Measurements from ENCODE around the gene LTBP2. TPM values are rescaled to one million over a fixed set of nuclear protein-coding genes. Genes with fewer than 3 reads are reported as not detected.
"Not testable (repeated sequence)": the region's sequence is repeated elsewhere in the genome, so short reads cannot be mapped to it uniquely, and the experiment has no call there.

The LTBP2 gene
- total RNA-seq, 1 experiment from 2014 or later, result 7.6 TPM

DNA sequence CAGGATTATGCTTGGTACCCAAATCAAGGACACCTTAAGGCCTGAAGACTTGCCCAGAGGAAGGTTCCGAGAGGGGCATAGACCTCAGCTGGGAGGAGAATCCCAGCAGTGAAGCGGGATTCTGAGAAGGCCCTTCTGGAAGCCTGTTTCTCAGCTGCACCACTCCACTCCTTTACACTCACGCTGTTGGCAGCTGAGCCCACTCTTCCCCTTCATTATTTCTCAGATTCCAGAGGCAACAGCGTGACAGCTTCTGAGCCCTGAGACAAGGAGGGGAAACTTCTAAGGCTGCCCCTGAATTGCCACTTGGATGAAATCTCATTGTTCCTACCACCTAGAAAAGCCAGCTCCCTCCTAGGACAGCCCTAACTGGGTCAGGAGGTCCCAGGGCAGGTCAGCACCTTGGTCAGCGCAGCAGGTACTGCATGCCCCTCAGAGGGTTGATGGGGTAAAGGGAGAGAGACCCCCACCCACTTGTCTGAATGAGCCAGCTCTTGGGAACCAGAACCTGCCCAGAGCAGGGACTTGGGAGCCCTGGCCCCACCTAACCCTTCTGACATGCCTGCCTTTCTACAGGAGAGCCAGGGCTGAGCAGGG lies 64.6 kb downstream of the LTBP2 start:
- DNase-seq (ENCODE audit: low read depth), result no peak
- in situ Hi-C loops (cut with HindIII; ENCODE audit: low pct_unique_long_range_greater_than_20kb, low sequenced_read_pairs), result no loop called here

DNA sequence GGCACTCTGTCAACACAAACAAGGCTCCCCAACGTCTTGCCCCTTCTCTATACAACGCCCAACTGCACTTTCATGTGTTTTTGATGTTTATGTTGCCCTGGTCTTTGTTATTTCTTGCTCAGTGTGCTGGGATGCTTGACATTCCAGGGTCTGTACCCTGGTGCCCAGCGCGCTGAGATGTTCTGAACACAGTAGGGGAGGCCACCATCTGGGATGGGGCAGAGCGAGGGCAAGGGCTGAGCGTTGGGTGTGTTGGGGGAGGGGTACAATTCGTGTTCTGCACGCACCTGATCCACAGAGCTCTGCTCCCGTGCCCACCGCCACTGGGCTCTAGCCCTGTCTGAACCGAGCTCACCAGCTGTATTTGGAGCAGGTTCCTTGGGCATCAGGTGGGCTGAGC lies 65.6 kb downstream of the LTBP2 start:
- no peak for DNase-seq (ENCODE audit: low read depth)
- in situ Hi-C loops (cut with HindIII; ENCODE audit: low pct_unique_long_range_greater_than_20kb, low sequenced_read_pairs), result no loop called here

DNA sequence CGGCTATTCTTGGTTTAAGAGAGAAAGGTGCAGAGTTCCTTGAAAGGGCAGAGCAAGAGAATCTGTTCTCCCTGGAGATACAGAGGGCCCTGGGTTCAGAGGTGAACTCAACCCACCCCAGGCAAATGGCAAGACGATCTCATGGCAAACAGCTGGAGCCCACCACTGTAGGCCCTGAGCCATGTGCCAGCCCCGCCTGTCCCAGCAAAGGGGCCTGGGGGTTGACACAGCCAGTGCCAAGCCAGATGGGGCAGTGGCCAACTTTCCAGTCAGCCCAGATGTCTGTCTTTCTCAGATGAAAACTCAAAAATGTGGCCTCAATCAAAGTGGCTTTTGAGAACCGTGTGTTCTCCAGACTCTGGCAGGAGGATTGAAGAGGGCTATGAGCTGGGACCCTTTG lies 66.7 kb downstream of the LTBP2 start:
- DNase-seq (ENCODE audit: low read depth), result no peak
- in situ Hi-C loops (cut with HindIII; ENCODE audit: low pct_unique_long_range_greater_than_20kb, low sequenced_read_pairs), result no loop called here

DNA sequence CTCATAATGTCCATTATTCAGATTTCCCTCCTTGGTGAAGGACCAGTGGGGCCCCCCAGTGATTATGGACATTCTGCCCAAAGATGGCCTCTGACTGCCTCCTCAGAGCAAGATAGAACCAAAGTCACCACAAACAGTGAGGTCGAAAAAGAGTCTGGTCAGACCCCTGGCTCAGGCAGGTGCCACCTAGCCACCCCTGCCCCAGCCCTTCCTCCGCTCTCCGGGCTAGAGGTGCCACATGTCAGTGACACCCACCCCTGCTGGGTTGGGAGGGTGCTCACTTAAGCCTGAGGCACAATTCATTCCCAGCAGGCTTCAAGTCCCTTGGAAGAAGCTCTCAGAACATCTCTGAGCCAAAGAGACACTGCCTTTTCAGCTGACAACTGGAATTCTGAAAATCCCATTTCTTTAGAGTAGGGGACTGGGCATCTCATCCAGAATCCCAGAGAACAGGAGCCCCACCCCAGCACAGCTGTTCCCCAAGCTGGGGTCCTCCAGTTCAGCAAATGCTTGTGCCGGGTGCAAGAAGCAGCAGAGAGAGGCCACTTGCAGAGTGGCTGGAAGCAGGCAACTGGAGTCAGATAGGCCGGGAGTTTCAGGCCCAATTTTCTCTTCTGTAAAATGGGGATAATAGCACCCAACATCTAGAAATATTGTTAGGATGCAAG lies 68.1 kb downstream of the LTBP2 start:
- in situ Hi-C loops (cut with HindIII; ENCODE audit: low pct_unique_long_range_greater_than_20kb, low sequenced_read_pairs), result no loop called here
- DNase-seq (ENCODE audit: low read depth), result no peak

DNA sequence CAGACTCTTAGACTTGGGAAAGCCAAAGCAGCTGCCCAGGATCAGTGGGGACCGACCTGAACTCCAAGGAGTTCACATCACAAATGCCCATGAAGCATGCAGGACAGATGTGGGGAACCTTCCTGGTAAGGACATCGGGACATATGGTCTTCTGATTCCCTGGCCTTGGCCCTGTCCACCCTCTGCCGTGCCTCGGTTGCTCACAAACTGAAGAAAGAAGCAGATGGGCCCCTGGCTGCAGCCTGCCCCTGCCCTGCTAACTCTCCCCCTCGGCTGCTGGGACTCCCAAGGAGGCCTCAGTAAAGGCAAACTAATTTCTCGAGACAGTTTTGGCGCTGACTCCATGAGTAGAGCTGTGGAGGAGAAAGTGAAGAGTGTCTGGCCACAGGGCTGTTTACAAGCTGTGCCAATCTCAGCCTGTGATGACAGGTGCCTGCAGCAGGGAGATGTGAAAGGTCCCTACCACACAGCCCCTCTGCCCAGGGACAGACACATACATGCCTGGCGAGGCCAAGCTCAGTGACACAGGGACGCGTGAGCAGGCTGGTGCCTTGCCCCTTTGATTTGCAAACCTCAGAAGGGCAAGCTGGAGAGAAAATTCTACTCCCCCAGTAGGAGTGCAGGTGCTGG lies 69.9 kb downstream of the LTBP2 start:
- in situ Hi-C loops (cut with HindIII; ENCODE audit: low pct_unique_long_range_greater_than_20kb, low sequenced_read_pairs), result no loop called here
- no peak for DNase-seq (ENCODE audit: low read depth)

DNA sequence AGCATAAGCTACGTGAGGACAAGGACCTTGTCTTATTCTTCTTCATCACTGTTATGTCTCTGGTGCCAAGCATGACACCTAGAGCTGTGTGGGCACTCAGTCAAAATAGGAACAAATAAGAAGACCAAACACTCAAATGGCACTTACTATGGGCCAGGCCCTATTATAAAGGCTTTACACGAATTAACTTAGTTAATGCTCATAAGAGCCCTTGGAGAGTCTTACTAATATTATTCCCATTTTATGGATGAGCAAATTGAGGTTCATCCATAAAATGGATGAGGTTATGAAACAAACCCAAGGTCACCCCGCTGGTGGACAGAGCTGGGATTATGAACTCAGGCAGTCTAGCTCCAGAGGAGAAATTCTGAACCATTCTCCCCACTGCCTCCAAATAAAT lies 70.8 kb downstream of the LTBP2 start:
- in situ Hi-C loops (cut with HindIII; ENCODE audit: low pct_unique_long_range_greater_than_20kb, low sequenced_read_pairs), result no loop called here
- no peak for DNase-seq (ENCODE audit: low read depth)

DNA sequence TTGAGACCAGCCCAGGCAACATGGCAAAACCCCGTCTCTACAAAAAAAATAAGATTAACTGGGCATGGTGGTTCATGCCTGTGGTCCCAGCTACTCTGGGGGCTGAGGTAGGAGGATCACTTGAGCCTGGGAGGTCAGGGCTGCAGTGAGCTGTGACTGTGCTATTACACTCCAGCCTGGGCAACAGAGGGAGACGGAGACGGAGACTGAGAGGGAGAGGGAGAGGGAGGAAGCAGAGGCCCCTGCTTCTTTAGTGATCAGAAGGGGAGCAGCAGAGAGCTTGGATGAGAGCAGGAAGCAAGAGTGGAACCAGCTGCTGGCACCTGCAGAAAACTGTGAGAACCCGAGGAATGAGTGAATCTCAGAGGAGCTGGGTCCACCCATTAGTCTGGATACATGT lies 72.5 kb downstream of the LTBP2 start:
- DNase-seq (ENCODE audit: low read depth), result no peak
- in situ Hi-C loops (cut with HindIII; ENCODE audit: low pct_unique_long_range_greater_than_20kb, low sequenced_read_pairs), result no loop called here

DNA sequence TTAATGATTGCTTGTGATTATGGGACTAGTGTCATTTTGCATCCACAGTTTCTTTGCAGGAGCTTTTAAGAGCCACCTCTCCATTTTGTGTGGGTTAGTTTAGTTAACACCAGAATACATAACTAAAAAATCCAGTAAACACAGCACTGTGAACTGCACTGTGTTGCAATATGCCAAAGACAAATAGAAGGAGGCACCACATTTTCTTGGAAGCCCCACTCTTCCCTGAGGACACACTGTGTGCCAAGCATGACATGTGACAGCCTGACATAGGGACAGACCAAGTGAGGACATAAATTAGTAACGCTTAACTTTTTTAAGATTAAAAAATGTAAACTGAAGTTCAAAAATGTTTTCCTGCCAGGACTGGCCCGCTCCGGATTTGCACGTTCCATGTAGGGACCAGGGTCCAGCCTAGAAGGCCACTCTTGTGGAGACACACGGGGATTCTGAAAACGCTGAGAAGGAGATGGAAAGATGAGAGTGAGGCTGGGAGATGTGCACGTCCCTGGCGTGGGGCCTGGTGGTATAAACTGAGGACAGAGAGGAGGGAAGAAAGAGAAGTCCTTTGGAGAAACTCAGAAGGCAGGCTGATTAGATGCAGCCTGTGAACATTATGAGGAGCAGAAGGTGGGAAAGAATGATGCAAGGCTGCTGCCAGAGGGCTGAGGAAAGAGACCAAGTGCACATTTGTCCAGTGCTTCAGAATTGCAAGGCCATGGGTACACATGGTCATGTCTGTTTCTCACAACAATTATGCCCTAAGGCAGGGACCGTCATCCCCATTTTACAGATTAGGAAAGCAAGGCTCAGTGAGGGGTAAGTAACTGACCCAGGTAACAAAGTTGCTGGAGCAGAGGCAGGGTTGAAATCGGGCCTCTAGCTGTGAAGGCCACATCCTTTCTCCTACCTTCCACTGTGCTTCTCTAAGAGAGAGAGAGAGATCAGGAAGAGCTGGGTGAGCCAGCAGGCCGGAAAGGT lies 73.3 kb downstream of the LTBP2 start:
- no peak for DNase-seq (ENCODE audit: low read depth)
- in situ Hi-C loops (cut with HindIII; ENCODE audit: low pct_unique_long_range_greater_than_20kb, low sequenced_read_pairs), result no loop called here

DNA sequence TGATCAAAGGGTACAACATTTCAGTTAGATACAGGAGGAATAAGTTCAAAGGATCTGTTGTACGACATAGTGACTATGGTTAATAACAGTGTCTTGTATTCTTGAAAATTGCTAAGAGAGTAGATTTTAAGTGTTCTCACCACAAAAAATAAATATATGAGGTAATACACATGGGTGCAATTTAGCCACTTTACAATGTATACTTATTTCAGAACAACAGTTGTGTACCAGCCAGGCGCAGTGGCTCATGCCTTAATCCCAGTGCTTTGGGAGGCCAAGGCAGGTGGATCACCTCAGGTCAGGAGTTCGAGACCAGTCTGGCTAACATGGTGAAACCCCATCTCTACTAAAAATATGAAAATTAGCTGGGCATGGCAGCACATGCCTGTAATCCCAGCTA lies 75.7 kb downstream of the LTBP2 start:
- DNase-seq (ENCODE audit: low read depth); in situ Hi-C loops (cut with HindIII; ENCODE audit: low pct_unique_long_range_greater_than_20kb, low sequenced_read_pairs): not testable (repeated sequence)

DNA sequence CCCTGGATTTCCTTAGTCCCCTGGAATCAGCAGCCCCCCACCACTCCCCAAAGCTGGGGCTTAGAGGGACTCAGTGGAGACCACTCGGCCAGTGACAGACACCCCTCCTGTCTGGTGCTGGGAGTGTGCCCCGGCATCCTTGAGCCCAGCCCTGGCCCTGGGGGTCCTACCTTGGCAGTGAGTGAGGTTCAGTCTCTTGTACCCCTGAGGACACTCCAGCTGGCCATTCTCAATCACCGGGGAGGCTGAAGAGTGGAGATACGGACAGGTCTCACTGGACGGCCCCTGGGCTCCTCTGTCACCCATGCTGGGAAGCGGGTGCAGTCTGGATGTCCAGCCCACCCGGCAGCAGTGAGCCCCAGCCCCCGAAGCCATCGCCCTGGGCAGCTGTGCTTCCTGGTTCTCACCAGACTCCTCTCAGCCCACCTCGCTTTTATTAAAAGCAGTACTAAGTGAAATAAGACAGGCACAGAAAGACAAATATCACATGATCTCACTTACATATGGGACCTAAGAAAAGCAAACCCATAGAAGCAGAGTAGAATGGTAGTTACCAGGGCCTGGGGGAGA lies 76.2 kb downstream of the LTBP2 start:
- in situ Hi-C loops (cut with HindIII; ENCODE audit: low pct_unique_long_range_greater_than_20kb, low sequenced_read_pairs), result no loop called here
- no peak for DNase-seq (ENCODE audit: low read depth)

DNA sequence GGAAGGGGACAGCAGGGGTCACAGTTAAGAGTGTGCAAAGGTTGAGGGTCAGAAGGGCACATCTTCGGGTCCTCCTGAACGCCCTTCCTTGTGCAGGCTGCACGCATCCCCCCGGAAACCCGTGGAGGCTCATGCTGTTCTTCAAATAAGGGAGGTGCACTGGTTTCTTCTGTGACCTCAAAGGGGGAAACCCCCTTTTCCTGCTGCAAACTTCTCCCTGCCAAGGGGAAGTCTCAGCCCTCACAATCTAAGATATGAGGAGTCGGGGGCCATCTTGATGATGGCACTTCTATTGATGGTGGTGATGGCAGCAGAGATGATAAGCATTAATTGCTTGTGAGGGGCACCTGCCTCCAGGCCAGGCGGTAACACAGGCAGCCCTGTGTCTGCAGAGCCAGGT lies 78.5 kb downstream of the LTBP2 start:
- in situ Hi-C loops (cut with HindIII; ENCODE audit: low pct_unique_long_range_greater_than_20kb, low sequenced_read_pairs), result no loop called here
- no peak for DNase-seq (ENCODE audit: low read depth)

DNA sequence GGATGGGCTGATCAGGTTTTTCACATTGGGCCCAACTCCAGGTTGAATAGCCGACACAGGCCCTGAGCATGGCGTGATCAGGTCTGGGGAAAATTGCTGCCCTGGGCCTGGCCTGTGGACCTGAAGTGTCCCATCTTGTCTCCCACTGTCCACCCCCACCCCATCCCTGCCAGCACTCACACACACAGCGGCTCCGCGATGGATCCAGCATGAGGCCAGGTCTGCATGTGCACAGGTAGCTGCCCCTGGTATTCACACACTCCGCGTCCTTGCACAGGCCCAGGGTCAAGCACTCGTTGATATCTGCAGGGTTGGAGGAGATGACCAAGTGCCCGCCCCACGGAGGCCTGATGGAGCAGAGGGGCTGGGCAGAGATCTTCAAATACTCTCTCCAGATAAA lies 79.8 kb downstream of the LTBP2 start:
- in situ Hi-C loops (cut with HindIII; ENCODE audit: low pct_unique_long_range_greater_than_20kb, low sequenced_read_pairs), result no loop called here
- DNase-seq (ENCODE audit: low read depth), result no peak

DNA sequence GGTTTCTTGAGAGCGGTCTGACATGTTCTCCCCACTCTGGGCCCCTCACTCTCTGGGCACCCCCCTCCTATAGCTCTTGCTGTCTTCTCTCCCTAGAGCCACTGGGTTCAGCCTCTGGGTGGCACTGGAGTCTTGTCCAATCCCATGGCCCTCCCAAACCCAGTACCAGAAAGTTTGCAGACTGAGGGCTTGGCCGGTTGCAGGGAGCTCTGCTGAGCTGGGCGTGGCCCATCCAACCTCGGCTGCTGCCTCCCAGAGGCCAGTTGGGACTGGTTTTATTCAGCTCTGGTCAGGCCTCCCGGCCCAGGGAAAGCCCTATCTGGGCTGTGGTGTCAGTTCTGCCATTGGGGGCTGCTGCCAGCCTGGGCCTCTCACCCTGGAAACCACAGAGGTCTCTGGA lies 80.6 kb downstream of the LTBP2 start:
- in situ Hi-C loops (cut with HindIII; ENCODE audit: low pct_unique_long_range_greater_than_20kb, low sequenced_read_pairs), result no loop called here
- no peak for DNase-seq (ENCODE audit: low read depth)

DNA sequence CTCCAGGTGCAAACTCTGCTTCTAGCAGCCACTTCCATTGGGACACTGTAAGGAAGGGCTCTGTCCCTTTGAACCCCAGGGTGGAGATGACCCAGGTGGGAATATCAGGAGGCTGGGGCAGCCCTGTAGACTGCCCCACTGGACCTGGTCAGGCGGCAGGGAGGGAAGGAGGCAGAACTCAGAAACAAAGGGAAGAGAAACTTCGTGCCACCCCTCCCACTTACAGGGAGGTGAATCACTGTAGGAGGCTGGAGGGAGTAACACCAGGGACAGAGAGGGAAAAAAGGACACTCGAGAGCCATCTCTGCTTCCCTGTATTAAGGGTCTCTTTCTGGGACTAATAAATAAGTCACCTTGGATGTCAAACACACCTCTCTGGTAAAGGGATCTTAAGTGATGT lies 81.0 kb downstream of the LTBP2 start:
- DNase-seq (ENCODE audit: low read depth), result no peak
- in situ Hi-C loops (cut with HindIII; ENCODE audit: low pct_unique_long_range_greater_than_20kb, low sequenced_read_pairs), result no loop called here

DNA sequence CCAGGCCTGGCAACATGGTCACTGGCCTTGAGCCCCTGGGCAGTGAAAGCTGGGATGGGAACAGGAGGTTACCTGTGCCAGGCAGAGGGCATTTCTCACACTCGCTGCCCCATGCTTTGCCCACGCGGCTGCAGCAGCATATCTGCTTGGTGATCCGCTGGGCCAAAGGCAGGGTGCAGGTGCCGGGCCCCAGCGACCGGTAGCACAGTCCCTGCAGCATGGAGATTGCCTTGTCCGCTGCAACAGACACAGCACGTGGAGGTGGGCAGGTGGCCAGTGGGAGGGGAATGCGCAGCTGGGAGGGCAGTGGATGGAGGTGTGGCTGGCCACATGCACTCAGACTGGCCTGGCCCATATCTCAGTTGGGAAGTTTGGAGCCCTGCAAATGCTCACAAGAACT lies 83.2 kb downstream of the LTBP2 start:
- in situ Hi-C loops (cut with HindIII; ENCODE audit: low pct_unique_long_range_greater_than_20kb, low sequenced_read_pairs), result no loop called here
- no peak for DNase-seq (ENCODE audit: low read depth)

DNA sequence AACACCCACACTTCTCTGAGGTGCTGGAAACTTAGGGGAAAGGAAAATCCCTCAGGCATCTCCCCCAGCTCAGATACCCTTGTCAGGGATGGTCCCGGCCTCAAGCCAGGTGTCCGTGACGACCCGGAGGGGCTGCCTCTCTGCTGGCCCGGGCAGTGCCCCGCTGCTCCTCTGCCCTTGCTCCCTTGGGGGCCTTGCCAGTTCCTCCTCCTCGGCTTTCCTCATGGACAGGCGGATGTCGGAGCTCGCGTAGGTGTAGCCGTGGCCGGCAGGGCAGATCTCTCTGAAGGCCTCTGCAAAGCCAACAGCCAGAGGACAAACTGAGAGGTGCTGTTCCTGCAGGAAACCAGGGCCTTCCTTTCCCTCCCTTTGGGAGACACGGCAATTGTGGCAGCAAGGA lies 83.6 kb downstream of the LTBP2 start:
- in situ Hi-C loops (cut with HindIII; ENCODE audit: low pct_unique_long_range_greater_than_20kb, low sequenced_read_pairs), result no loop called here
- no peak for DNase-seq (ENCODE audit: low read depth)

DNA sequence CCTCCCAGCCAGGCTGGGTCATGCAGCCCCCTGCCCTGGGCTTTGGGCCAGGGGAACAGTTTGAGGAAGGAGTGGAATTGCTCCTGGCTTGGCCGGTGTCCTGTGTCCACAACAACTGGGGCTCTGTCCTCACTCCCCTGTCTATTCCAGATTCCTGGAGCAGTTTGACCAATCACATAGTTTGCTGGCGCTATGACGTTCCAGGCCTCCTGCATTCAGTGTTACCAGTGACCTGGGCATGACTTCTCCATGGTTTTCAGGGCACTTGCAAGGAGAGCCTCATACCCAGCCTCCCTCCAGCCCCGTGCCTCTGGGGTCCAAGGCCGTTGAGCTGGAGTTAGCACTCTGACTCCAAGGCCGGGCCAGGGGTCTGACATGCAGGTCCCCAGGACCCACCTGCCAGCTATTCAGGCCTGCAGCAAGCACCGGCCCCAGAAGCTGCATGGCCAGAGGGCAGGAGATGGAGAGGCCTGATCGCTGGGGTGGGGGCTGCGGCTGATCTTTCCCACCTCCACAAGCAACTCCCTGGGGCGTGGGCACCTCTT lies 84.2 kb downstream of the LTBP2 start:
- no peak for DNase-seq (ENCODE audit: low read depth)
- in situ Hi-C loops (cut with HindIII; ENCODE audit: low pct_unique_long_range_greater_than_20kb, low sequenced_read_pairs), result no loop called here

DNA sequence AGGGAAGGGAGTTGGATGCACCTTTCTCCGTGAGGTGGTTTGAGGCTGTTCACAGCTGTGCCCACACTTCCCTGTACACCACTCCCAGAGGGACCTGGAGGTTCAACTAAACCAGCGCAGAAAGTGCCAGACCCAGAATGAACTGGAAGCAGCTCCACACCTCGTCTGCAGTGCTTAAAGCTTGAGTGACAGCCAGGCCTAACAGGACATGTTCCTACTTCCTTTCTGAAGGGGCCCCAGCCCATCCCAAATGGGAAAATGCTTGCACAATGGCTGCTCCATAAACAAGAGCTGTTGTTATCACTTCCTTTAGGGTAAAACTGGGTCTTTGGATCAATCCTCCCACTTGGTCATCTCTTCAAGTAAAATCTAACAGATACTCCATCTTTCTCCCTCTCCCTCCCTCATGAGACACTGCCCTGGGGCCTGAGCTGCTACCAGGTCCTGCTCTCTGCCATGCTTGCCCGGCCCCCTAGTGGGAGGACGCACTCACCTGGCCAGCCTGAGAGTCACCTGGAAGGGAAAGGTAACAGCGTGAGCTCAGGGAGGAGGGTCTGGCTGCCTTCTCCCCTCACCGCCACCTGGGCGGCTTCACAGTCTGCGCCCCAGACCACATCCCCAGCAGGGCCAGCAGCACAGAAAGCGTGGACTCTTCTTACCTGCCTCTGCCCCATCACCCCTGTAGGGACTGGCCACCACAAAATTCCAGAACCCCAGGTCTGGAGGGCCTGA lies 85.0 kb downstream of the LTBP2 start:
- in situ Hi-C loops (cut with HindIII; ENCODE audit: low pct_unique_long_range_greater_than_20kb, low sequenced_read_pairs), result no loop called here
- DNase-seq (ENCODE audit: low read depth), result no peak

All from Caki2 (cell line).